AG04450 (cell line): ENCODE results near the gene PSAP. TPM values are rescaled to one million over a fixed set of nuclear protein-coding genes. Genes with fewer than 3 reads are reported as not detected.

Experiments
- CTCF ChIA-PET: fragments of 300-600, 350-600 bp; formaldehyde crosslinking; extraction: SDS; loops from one replicate; lab custom pipeline; 2022; ENCODE audit warnings: antibody characterized with exemption, inconsistent platforms; lab: Charles Lee
- POLR2A ChIA-PET: fragments of 350-600 bp; formaldehyde crosslinking; extraction: SDS; loops from one replicate; lab custom pipeline; 2021; ENCODE audit warnings: antibody characterized with exemption, inconsistent platforms; lab: Yijun Ruan, JAX
- DNase-seq: peaks from one replicate; pipeline ENCODE4 v3.0.0-alpha.2; 2011; ENCODE audit warnings: low read depth, low spot score
- H3K27ac ChIP-seq: one replicate; pipeline ENCODE4 v1.5.1; 2012; ENCODE audit warnings: low read depth, low read length, control low read depth
- H3K27me3 ChIP-seq: one replicate; pipeline ENCODE4 v1.6.0; 2012; ENCODE audit warnings: low read length; ENCODE audit not compliant: control insufficient read depth, insufficient read depth
- H3K4me3 ChIP-seq: 2 replicates; pipeline ENCODE4 v1.5.1; 2011; ENCODE audit warnings: mild to moderate bottlenecking, low read depth, low read length, control low read depth
- H3K9me3 ChIP-seq: 2 replicates; pipeline ENCODE4 v1.5.1; 2012; ENCODE audit warnings: low read length; ENCODE audit not compliant: control insufficient read depth, insufficient read depth
- polyA plus RNA-seq: library from polyadenylated mRNA; depleted of rRNA; stranded (reverse); fragments of >200 nt; gene quantifications from 2 replicates; pipeline ENCODE4 v1.2.3, GENCODE V29; 2011
- TF ChIP-seq, protein P1 (sequence below): IDR thresholded peaks from 2 replicates; pipeline ENCODE4 v1.5.1; 2011; ENCODE audit warnings: low read depth, low read length, control low read depth, inconsistent platforms

The PSAP gene
- polyA plus RNA-seq, 1 experiment, result 1,594 TPM

DNA sequence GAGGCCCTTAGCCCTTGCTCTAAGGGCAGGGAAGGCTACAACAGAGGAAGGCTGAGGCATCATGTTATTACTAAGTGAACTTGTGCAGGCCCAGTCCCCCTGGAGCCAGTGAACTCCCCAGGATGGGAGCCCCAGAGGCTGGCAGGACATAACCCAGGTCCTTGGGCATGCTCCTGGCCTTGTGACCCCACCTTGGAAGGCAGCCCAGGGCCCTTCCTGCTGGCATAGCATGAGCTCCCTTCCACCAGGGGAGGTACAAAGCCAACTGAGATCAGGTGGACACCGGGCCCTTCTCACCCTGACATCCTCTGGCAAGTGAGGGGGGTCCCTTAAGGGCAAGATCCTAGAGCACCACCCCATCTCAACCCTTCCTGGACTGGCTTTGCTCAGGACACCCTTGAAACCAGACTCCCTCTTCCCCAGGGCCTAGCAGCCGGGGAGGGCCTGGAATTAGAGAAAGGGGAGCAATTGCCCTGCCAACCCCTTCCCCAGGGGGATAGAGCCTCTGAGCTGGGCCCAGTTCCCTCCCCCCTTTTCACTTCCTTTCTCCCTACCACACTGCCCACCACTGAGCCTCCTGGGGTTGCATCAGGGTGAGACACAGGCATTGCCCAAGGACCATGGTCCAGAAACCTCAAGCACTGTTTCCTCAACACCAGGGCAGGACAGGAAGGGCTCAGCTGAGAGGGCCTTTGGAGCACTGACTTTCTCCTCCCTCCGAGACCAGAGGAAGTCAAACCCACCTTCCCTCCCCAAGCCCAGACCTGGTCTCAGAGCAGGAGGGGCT lies 75.9 kb downstream of the PSAP start:
- POLR2A ChIA-PET, result no interaction called here
- Histone ChIP-seq H3K27me3 (peaks cover 11% of the 10 kb centered on the region), H3K9me3 (peaks cover 6% of the 10 kb centered on the region), H3K27ac (no peak overlapping the region), H3K4me3 (no peak overlapping the region)
- CTCF ChIA-PET, result interaction anchor here (2.4 to 3.5 kb wide), 2 partner anchors 11 to 78 kb away, joined by 14 to 20 read pairs; no protein-coding TSS in a partner anchor
- TF ChIP-seq, protein P1, sequence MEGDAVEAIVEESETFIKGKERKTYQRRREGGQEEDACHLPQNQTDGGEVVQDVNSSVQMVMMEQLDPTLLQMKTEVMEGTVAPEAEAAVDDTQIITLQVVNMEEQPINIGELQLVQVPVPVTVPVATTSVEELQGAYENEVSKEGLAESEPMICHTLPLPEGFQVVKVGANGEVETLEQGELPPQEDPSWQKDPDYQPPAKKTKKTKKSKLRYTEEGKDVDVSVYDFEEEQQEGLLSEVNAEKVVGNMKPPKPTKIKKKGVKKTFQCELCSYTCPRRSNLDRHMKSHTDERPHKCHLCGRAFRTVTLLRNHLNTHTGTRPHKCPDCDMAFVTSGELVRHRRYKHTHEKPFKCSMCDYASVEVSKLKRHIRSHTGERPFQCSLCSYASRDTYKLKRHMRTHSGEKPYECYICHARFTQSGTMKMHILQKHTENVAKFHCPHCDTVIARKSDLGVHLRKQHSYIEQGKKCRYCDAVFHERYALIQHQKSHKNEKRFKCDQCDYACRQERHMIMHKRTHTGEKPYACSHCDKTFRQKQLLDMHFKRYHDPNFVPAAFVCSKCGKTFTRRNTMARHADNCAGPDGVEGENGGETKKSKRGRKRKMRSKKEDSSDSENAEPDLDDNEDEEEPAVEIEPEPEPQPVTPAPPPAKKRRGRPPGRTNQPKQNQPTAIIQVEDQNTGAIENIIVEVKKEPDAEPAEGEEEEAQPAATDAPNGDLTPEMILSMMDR, result no peak
- no peak for DNase-seq

DNA sequence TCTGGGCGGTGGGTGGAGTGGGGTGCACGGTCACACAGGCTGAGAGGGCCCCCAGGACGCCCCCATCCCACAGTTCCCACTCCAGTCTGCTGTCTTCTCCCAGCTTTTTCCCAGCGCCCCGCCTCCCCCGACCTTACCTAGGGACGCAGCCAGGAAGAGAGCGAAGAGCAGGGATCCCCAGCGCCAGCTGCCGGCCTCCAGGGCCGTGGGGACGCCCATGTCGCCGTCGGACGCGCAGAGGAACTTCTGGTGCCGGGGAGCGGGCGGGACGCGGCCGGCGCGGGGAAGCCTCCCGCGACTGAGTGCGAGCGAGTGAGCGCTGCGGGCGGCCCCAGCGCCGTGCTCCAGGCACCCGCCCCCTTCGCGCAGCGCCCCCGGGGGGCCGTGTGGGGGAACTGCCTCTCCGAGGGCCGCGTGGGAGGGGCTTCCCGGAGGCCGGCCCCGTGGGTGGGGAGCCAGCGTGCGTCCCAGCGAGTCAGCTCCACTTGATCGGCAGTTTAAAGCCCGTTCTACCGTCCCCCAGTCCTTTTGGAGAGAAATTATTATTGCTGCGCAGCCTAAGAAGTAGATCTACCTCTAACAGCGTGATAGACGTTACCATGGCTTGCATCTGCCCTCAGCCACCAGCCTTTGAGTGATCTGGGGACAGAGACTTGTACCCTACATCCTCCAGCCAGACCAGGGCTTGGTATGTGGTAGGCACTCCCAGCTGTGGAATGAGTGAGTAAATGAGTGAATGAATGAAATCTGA lies 77.7 kb downstream of the PSAP start, which contains the start of gene VSIR:
TSS of gene VSIR (minus strand) at position 300 of the 751 bp plus-strand sequence. CDS start at position 219, 81 bp downstream.
- TF ChIP-seq, protein P1, result peak; percentile 72
- ChIA-PET POLR2A (interaction anchor here (1.3 to 2.1 kb wide), 3 partner anchors 14 to 77 kb away, joined by 3 to 15 read pairs (median 3); partner anchors contain the start of gene PSAP), CTCF (interaction anchor here (0.5 to 3.5 kb wide), 17 partner anchors 10 to 460 kb away, joined by 3 to 20 read pairs (median 4); partner anchors contain the start of gene PSAP)
- Histone ChIP-seq H3K27ac (peak within 1 kb of the TSS; percentile 39), H3K4me3 (peak within 1 kb of the TSS; percentile 70), H3K27me3 (no peaks in the 10 kb centered on the region), H3K9me3 (peaks cover 6% of the 10 kb centered on the region)
- DNase-seq, result peak; percentile 33

DNA sequence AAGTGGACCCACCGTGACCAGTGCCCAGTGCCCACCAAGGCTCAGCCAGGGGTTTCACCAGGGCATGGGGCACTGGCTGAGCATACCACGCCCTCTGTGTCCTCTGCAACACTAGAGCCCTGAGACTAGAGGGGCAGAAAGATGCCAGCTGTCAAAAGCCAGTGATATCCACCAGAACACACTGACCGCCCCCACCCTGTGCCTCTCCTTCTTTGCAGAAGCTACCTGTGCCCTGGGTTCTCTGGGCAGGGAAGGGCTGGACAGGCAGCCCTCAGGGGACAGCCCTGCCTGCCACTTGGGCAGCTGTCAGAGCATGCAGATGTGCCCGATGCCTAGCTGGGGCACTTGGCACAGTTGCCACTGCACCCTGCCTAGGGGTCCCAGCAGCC lies 78.2 kb downstream of the PSAP start:
- peaks cover 6% of the 10 kb centered on the region for H3K9me3 ChIP-seq
- no peaks in the 10 kb centered on the region for H3K27me3 ChIP-seq
- H3K27ac ChIP-seq, result peak overlapping the region; percentile 21
- no peak for DNase-seq
- TF ChIP-seq, protein P1, result no peak
- peak overlapping the region; percentile 70 for H3K4me3 ChIP-seq
- CTCF ChIA-PET, result interaction anchor here (0.5 to 3.5 kb wide), 13 partner anchors 9 to 458 kb away, joined by 3 to 20 read pairs (median 4); no protein-coding TSS in a partner anchor
- POLR2A ChIA-PET, result interaction anchor here (1.3 to 2.1 kb wide), 3 partner anchors 14 to 78 kb away, joined by 3 to 15 read pairs (median 3); partner anchors contain the start of gene PSAP

DNA sequence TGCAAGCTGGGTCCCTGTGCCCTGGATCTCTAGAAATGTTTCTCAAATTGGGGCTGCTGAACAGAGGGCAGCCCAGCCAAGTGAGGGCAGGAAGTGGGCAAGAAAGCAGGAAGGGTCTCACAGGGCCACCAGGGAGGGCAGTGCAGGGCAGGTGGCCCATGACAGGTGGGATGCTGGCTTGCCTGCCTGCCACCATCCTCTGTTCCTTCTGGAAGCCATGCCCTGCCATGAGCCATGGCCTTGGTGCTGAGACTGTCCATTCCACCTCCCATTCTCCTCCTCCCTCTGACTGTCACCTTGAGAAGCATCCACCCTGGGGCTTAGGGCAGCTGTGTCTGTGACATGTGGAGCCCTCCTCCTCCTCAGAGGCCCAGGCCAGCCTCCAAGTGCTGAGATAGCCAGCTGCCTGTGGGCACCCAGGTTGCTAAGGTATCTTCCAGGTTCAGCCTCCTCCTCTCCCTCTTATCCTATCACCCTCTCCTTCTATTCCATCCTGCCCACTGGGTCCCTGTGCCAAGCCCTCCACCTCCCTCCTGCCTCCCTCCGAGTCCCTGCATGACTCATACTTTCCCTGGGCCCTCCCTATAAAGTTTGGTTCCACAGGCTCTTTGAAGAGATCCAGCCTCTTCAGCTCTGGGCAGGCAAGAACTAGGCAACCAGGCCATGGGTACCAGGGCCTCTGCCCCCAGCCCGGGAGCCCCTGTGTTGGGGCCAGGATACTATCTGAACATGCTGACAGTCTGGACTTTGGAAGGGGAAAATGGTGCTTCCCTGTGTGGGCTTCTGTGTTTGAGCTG lies 79.0 kb downstream of the PSAP start:
- Histone ChIP-seq H3K4me3 (peak overlapping the region; percentile 70), H3K27ac (peak overlapping the region; percentile 39), H3K9me3 (no peaks in the 10 kb centered on the region; the same call in 1 of the 2 replicates), H3K27me3 (no peaks in the 10 kb centered on the region)
- ChIA-PET POLR2A (interaction anchor here (1.3 to 2.1 kb wide), 2 partner anchors 13 to 59 kb away, joined by 3 to 15 read pairs; no protein-coding TSS in a partner anchor), CTCF (interaction anchor here (0.7 to 3.5 kb wide), 8 partner anchors 8 to 75 kb away, joined by 3 to 20 read pairs (median 8); no protein-coding TSS in a partner anchor)
- TF ChIP-seq, protein P1, result no peak
- no peak for DNase-seq
